ACHN (cell line): Measurements from ENCODE around the gene CIZ1.

Experiments
- DNase-seq: peaks from one replicate; pipeline ENCODE4 v3.0.0-alpha.2; 2015
- in situ Hi-C: cut with HindIII; loops from 2 replicates; pipeline ENCODE4 v1.10.0; 2017; ENCODE audit warnings: low sequenced_read_pairs, low pct_ligation_motif_present, low pct_unique_long_range_greater_than_20kb

Gene CIZ1

DNA sequence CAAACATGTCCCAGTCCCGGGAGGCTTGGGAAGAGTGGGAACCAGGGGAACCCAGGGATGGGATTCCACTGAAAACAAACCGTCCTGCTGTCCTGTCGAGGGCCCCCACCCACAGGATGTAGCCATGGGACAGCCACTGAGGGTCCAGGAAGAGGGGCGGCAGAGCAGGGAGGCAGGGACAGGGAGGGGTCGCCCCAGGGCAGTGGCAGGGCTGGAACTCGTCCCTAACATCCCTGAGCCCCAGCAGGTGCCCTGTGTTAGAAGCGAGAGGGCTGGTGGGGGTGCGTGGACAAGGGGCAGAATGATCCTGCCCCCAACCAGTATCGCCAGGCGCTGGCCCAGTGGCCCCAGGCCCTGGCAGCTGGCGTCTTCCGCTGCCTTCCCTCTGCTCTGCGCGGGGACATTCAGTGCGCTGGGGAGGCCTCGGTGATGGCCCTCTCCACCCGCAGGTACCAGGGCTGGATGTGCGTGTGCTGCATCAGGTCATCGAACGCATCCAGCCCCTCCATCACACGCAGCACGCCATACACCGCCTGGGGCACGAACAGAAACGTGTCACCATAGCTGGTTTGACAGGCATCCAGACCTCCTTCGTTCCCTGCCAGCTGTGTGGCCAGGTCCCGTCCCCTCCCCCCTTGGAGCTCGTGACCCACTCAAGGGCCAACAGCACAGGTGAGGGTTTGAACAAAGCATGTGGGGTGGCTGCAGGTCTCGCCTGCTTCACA is 70.5 kb downstream of the CIZ1 start:
- no peak for DNase-seq
- in situ Hi-C loops, result no loop called here

- no peak for DNase-seq
- in situ Hi-C loops, result no loop called here
These were observed 71.2 kb downstream of the CIZ1 start for GRCh38 chr9:128120061-128120740.

GRCh38 chr9:128118971-128119665 is 72.3 kb downstream of the CIZ1 start:
- in situ Hi-C loops, result no loop called here
- no peak for DNase-seq

DNA sequence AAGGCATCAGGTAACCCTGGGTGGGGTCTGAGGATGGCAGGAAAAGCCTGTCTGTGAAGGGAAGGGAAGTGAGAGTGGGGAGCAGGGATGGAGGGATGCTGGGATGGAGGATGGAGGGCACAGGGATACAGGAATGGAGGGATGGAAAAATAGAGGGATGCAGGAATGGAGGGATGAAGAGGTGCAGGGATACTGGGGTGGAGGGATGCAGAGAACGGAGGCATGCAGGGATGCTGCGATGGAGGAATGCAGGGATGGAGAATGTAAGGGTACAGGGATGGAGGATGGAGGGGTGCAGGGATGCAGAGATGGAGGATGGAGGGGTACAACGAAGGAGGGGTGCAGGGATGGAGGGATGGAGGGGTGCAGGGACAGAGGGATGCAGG is 72.9 kb downstream of the CIZ1 start:
- DNase-seq, result no peak
- in situ Hi-C loops, result no loop called here

DNA sequence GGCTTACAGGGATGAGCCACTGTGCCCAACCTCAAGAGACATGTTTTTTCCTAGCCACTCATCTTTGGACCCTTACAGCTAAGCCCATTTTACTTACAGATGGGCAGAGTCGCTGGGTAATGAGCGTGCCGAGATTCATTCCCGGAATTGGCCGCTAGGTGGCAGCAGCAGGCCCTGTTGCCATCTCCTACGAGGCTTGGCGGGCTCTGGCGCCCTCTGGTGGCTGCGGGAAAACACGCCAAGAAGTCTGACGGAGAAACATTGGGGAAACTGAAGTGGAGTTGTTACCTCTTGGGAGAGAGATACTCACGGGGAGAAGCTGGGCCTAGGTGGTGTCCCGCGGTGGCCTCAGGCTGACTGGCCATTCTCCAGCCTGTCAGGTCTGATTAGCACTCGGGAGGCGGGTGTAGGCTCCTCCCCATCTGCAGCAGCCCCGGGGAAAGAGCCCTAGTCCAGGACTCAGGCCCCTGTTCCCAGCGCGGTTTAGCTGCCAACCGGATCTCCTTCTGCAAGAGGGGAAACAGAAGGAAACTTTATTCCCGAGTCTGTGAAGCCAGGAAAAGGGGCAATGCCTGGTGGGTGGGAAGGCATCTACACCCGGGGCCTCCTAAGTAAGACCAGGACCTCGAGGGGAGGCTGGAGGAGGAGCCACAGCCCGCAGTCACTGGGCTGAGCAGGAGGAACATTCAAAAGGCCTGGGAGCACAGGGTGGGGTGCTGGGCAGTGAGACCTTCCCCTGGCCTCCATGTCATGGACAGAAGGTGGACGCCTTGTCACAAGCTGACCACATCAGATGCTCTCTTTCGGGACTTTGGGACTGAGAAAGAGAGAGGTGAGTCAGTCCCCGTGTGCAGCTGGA is 73.5 kb downstream of the CIZ1 start:
- peak; percentile 82 for DNase-seq
- in situ Hi-C loops, result no loop called here

GRCh38 chr9:128116104-128117083 is 75.0 kb downstream of the CIZ1 start:
- in situ Hi-C loops, result no loop called here
- no peak for DNase-seq
